ENCODE data around the gene PACRG. TPM values are rescaled to one million over a fixed set of nuclear protein-coding genes. Genes with fewer than 3 reads are reported as not detected.

PACRG gene
- total RNA-seq, 1 experiment from 2014 or later, result 0.44 TPM

DNA sequence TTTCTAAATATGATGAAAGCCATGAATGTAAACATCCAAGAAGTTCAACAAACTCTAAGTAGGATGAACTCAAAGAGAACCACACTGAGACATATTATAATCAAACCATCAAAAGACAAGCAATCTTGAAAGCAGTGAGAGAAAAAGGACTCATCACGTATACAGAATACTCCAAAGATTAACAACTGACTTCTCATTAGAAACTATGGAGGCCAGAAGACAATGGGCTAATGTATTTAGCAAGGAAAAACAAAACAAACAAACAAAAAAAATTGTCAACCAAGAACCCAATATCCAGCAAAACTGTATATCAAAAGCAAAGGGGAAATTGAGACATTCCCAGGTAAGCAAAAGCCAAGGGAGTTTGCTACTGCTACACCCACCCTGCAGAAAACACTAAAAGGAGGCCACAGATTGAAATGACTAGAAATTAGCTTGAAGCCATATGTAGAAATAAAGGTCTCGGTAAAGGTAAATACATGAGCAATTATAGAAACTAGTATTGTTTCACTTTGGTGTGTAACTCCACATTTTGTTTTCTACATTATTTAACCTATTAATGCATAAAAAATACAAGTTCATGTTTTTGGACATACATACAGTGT is 385.7 kb downstream of the PACRG start:
- DNase-seq (ENCODE audit: low spot score) (no peak), ATAC-seq (no peak)
- peaks cover 51% of the 10 kb centered on the region for H3K9me3 Mint-ChIP-seq
- H3K27ac Mint-ChIP-seq, result no peak overlapping the region
- ChIA-PET POLR2A (no interaction called here), CTCF (no interaction called here)
- no peaks in the 10 kb centered on the region for H3K4me1 Mint-ChIP-seq
- no peaks in the 10 kb centered on the region; the same call in none of the 2 replicates for H3K27me3 Mint-ChIP-seq (ENCODE audit: low read depth)
- peaks cover 19% of the 10 kb centered on the region for H3K36me3 Mint-ChIP-seq
- TF ChIP-seq KAT7 (CRISPR knock-in tag; IDR thresholded peaks at IDR 0.05; ENCODE audit: borderline replicate concordance) (no peak), ZNF317 (CRISPR knock-in tag; IDR thresholded peaks at IDR 0.05; ENCODE audit: borderline replicate concordance, low read depth) (peak; percentile 95), ESRRA (CRISPR knock-in tag; IDR thresholded peaks at IDR 0.05; ENCODE audit: borderline replicate concordance) (no peak), CREM (CRISPR knock-in tag; IDR thresholded peaks at IDR 0.05) (no peak), ZNF423 (CRISPR knock-in tag; IDR thresholded peaks at IDR 0.05) (no peak)
- H3K4me3 Mint-ChIP-seq, result no peak overlapping the region

DNA sequence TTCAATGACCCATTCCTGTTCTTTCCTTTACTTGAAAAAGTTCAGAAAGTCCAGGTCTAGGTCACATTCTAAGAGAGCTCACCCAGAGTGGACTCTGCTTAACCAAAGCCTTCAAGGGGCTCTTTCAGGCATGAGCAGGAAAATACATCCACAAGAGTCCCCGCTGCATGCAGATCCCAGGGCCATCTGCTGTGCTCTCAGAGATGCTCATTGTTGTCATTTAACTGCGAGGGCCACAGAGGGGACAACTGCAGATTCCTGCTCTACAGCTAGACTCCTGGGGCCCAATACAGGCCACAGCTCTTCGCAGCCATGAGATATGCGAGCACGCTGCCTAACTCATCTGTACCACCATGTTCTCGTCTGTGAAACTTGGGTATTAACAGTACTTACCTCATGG is 391.2 kb downstream of the PACRG start:
- no peaks in the 10 kb centered on the region; the same call in 1 of the 2 replicates for H3K27me3 Mint-ChIP-seq (ENCODE audit: low read depth)
- no peak overlapping the region for H3K27ac Mint-ChIP-seq
- POLR2A ChIA-PET, result no interaction called here
- peaks cover 21% of the 10 kb centered on the region for H3K36me3 Mint-ChIP-seq
- H3K4me3 Mint-ChIP-seq, result no peak overlapping the region
- DNase-seq (ENCODE audit: low spot score) (no peak), ATAC-seq (no peak)
- H3K9me3 Mint-ChIP-seq, result peaks cover 46% of the 10 kb centered on the region
- CTCF ChIA-PET, result interaction anchor here (2.4 kb wide), 1 partner anchor 51 kb away, joined by 7 read pairs; no protein-coding TSS in a partner anchor
- peaks cover 18% of the 10 kb centered on the region for H3K4me1 Mint-ChIP-seq
- TF ChIP-seq SMAD4 (CRISPR knock-in tag; IDR thresholded peaks at IDR 0.05), result no peak
- TF ChIP-seq JUN (CRISPR knock-in tag; IDR thresholded peaks at IDR 0.05), result no peak
- TF ChIP-seq, protein P1, sequence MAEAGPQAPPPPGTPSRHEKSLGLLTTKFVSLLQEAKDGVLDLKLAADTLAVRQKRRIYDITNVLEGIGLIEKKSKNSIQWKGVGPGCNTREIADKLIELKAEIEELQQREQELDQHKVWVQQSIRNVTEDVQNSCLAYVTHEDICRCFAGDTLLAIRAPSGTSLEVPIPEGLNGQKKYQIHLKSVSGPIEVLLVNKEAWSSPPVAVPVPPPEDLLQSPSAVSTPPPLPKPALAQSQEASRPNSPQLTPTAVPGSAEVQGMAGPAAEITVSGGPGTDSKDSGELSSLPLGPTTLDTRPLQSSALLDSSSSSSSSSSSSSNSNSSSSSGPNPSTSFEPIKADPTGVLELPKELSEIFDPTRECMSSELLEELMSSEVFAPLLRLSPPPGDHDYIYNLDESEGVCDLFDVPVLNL (CRISPR knock-in tag; IDR thresholded peaks at IDR 0.05; ENCODE audit: borderline replicate concordance, low read depth), result no peak
- TF ChIP-seq, protein P2, sequence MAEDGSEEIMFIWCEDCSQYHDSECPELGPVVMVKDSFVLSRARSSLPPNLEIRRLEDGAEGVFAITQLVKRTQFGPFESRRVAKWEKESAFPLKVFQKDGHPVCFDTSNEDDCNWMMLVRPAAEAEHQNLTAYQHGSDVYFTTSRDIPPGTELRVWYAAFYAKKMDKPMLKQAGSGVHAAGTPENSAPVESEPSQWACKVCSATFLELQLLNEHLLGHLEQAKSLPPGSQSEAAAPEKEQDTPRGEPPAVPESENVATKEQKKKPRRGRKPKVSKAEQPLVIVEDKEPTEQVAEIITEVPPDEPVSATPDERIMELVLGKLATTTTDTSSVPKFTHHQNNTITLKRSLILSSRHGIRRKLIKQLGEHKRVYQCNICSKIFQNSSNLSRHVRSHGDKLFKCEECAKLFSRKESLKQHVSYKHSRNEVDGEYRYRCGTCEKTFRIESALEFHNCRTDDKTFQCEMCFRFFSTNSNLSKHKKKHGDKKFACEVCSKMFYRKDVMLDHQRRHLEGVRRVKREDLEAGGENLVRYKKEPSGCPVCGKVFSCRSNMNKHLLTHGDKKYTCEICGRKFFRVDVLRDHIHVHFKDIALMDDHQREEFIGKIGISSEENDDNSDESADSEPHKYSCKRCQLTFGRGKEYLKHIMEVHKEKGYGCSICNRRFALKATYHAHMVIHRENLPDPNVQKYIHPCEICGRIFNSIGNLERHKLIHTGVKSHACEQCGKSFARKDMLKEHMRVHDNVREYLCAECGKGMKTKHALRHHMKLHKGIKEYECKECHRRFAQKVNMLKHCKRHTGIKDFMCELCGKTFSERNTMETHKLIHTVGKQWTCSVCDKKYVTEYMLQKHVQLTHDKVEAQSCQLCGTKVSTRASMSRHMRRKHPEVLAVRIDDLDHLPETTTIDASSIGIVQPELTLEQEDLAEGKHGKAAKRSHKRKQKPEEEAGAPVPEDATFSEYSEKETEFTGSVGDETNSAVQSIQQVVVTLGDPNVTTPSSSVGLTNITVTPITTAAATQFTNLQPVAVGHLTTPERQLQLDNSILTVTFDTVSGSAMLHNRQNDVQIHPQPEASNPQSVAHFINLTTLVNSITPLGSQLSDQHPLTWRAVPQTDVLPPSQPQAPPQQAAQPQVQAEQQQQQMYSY (CRISPR knock-in tag; IDR thresholded peaks at IDR 0.05), result no peak
- TF ChIP-seq, protein P3, sequence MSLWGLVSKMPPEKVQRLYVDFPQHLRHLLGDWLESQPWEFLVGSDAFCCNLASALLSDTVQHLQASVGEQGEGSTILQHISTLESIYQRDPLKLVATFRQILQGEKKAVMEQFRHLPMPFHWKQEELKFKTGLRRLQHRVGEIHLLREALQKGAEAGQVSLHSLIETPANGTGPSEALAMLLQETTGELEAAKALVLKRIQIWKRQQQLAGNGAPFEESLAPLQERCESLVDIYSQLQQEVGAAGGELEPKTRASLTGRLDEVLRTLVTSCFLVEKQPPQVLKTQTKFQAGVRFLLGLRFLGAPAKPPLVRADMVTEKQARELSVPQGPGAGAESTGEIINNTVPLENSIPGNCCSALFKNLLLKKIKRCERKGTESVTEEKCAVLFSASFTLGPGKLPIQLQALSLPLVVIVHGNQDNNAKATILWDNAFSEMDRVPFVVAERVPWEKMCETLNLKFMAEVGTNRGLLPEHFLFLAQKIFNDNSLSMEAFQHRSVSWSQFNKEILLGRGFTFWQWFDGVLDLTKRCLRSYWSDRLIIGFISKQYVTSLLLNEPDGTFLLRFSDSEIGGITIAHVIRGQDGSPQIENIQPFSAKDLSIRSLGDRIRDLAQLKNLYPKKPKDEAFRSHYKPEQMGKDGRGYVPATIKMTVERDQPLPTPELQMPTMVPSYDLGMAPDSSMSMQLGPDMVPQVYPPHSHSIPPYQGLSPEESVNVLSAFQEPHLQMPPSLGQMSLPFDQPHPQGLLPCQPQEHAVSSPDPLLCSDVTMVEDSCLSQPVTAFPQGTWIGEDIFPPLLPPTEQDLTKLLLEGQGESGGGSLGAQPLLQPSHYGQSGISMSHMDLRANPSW (CRISPR knock-in tag; conservative IDR thresholded peaks at IDR 0.05; ENCODE audit: low read depth), result no peak
- TF ChIP-seq, protein P4, sequence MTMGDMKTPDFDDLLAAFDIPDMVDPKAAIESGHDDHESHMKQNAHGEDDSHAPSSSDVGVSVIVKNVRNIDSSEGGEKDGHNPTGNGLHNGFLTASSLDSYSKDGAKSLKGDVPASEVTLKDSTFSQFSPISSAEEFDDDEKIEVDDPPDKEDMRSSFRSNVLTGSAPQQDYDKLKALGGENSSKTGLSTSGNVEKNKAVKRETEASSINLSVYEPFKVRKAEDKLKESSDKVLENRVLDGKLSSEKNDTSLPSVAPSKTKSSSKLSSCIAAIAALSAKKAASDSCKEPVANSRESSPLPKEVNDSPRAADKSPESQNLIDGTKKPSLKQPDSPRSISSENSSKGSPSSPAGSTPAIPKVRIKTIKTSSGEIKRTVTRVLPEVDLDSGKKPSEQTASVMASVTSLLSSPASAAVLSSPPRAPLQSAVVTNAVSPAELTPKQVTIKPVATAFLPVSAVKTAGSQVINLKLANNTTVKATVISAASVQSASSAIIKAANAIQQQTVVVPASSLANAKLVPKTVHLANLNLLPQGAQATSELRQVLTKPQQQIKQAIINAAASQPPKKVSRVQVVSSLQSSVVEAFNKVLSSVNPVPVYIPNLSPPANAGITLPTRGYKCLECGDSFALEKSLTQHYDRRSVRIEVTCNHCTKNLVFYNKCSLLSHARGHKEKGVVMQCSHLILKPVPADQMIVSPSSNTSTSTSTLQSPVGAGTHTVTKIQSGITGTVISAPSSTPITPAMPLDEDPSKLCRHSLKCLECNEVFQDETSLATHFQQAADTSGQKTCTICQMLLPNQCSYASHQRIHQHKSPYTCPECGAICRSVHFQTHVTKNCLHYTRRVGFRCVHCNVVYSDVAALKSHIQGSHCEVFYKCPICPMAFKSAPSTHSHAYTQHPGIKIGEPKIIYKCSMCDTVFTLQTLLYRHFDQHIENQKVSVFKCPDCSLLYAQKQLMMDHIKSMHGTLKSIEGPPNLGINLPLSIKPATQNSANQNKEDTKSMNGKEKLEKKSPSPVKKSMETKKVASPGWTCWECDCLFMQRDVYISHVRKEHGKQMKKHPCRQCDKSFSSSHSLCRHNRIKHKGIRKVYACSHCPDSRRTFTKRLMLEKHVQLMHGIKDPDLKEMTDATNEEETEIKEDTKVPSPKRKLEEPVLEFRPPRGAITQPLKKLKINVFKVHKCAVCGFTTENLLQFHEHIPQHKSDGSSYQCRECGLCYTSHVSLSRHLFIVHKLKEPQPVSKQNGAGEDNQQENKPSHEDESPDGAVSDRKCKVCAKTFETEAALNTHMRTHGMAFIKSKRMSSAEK (CRISPR knock-in tag; IDR thresholded peaks at IDR 0.05; ENCODE audit: borderline replicate concordance), result no peak
- TF ChIP-seq SOX15 (CRISPR knock-in tag; IDR thresholded peaks at IDR 0.05), result no peak
- TF ChIP-seq, protein P5, sequence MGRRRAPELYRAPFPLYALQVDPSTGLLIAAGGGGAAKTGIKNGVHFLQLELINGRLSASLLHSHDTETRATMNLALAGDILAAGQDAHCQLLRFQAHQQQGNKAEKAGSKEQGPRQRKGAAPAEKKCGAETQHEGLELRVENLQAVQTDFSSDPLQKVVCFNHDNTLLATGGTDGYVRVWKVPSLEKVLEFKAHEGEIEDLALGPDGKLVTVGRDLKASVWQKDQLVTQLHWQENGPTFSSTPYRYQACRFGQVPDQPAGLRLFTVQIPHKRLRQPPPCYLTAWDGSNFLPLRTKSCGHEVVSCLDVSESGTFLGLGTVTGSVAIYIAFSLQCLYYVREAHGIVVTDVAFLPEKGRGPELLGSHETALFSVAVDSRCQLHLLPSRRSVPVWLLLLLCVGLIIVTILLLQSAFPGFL (CRISPR knock-in tag; IDR thresholded peaks at IDR 0.05; ENCODE audit: borderline replicate concordance), result no peak
- TF ChIP-seq IRF2 (CRISPR knock-in tag; IDR thresholded peaks at IDR 0.05; ENCODE audit: borderline replicate concordance, low read depth), result no peak
- no peak for TF ChIP-seq PRRX2 (CRISPR knock-in tag; IDR thresholded peaks at IDR 0.05)
- TF ChIP-seq, protein P6, sequence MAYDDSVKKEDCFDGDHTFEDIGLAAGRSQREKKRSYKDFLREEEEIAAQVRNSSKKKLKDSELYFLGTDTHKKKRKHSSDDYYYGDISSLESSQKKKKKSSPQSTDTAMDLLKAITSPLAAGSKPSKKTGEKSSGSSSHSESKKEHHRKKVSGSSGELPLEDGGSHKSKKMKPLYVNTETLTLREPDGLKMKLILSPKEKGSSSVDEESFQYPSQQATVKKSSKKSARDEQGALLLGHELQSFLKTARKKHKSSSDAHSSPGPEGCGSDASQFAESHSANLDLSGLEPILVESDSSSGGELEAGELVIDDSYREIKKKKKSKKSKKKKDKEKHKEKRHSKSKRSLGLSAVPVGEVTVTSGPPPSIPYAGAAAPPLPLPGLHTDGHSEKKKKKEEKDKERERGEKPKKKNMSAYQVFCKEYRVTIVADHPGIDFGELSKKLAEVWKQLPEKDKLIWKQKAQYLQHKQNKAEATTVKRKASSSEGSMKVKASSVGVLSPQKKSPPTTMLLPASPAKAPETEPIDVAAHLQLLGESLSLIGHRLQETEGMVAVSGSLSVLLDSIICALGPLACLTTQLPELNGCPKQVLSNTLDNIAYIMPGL (CRISPR knock-in tag; IDR thresholded peaks at IDR 0.05), result no peak
- TF ChIP-seq TEAD1 (CRISPR knock-in tag; IDR thresholded peaks at IDR 0.05), result no peak
- TF ChIP-seq, protein P7, sequence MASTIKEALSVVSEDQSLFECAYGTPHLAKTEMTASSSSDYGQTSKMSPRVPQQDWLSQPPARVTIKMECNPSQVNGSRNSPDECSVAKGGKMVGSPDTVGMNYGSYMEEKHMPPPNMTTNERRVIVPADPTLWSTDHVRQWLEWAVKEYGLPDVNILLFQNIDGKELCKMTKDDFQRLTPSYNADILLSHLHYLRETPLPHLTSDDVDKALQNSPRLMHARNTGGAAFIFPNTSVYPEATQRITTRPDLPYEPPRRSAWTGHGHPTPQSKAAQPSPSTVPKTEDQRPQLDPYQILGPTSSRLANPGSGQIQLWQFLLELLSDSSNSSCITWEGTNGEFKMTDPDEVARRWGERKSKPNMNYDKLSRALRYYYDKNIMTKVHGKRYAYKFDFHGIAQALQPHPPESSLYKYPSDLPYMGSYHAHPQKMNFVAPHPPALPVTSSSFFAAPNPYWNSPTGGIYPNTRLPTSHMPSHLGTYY (CRISPR knock-in tag; IDR thresholded peaks at IDR 0.05), result no peak
